Activated naive CD4-positive, alpha-beta T cell (primary cell): Measurements from ENCODE around the gene ADRA2C.

Experiments
- DNase-seq, 4 experiments: peaks; one replicate each; lab custom pipeline; 2025; lab: John Stamatoyannopoulos, UW

The ADRA2C gene

DNA sequence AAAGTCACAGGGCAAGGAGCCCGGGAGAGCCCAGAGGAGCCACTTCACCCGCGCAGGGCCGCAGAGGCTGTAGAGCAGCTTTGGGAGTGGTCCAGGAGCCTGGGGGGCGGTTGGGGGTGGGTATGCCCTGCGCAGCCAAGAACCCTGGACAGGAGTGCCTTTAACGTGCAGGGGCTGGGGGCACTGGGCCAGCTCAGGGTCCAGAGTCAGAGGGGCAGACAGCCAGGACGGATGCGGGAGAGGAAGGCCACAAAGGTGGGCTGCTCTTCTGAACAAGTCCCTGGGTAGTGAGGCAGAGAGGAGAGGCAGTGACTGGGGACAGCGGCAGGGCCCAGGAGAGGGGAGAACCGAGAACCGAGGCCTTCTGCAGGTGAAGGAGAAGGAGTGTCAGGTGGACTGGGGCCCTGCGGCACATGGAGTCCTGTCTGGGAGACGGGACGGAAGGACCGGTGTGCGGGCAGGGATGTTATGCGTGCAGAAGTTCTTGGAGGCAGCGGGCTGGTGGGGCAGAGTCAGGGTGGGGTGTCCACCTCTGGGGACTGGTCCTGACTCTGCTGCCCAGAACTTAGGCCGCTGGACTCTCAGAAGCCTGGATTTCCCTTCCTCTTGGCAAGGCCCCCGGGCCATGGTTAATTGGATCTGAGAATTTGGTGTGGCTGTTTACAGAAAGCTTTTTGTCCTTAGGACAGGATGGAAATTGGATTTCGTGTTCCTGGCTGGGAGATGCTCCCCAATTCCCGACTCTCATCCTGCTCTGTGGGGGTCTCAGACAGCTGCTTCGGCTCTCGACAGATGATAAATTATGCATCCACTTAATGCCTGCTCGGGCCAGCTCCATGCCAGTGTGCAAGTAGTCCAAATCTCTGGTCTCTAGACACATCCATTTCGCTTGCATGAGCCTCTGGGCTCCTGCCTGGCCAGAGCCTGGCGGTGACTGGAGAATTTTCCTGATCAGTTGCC, 31.9 kb downstream of the ADRA2C start:
- DNase-seq: no peak

DNA sequence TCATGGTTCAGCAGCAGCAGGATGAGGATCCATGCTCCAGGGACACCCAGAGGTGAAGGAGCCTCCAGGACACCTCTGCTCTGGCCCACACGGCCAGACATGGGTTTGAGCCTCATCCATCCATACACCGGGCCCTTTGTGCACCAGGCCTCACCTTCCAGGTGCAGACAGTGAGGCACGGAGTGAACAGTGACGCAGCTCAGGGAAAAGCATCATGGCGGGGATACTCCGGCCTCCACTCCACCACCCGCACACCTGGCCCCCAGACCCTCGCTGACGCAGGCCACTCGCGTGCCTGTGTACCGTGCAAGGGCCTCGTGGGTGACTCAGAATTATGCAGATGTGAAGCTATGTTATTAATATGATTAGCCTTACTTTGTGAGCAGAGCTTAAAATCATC, 33.3 kb downstream of the ADRA2C start:
- no peak for DNase-seq

DNA sequence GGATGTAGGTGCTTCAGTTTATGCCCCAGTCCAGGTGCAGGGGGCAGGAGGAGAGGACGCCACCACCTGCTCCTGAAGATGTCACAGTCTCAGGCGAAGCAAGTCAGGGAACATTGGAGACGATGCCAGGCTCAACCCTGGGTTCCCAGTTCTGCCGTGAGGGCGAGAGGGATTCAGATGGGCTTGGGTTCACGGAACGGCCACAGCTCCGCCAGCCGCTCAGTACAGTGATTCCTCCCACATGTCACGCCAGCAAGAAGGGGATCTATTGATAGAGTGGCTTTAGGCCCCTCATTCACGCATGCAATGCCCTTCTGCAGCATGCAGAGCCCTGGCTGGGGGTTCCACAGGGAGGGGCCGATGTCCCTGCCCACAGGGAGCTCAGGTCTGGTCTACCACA, 34.2 kb downstream of the ADRA2C start:
- no peak for DNase-seq

DNA sequence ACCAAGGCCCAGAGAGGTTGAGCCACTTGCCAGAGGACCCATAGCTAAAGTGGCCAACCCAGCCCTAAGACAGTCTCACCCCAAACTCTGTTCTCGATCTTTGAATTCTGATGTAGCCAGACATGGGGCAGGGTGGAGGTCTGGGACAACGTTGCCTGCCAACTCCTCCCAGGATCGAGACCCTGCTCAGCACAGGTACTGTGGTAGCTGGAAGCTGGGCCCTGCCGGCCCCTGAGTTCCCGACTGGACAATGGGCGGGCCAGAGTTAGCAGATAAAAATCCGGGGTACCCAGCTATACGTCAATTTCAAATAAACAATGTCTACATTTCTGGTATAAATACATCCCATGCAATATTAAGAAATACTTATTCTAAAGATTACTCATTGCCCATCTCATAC, 35.3 kb downstream of the ADRA2C start:
- DNase-seq: no peak

DNA sequence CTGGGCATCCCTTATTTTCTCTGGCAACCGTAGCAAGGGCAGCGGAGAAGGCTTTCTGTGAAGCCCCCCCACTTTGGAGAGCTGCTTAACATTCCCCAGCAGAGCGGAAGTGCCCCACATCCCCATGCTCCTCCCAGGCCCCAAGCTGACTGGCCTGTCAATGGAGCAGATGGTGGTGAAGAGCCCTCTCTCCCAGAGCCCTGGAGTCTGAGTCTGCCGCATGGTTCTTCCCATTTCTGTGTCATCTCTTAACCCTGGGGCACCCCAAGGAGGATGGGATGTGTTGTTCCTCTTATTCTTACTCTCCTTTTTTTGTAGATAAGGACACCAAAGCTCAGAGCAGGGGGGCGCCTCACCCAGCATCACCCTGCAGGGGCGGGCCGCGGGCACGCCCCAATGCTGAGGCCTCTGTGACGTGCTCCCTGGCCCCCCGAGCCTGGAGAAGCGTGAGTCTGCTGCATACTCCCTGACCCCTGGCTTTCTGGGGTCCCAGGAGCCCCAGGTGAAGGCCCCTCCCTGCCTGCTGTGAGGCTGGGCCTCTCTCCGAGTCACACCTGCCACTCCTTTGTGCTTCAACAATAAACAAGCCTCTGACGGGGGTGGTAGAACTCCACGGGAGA, 35.9 kb downstream of the ADRA2C start:
- no peak for DNase-seq

DNA sequence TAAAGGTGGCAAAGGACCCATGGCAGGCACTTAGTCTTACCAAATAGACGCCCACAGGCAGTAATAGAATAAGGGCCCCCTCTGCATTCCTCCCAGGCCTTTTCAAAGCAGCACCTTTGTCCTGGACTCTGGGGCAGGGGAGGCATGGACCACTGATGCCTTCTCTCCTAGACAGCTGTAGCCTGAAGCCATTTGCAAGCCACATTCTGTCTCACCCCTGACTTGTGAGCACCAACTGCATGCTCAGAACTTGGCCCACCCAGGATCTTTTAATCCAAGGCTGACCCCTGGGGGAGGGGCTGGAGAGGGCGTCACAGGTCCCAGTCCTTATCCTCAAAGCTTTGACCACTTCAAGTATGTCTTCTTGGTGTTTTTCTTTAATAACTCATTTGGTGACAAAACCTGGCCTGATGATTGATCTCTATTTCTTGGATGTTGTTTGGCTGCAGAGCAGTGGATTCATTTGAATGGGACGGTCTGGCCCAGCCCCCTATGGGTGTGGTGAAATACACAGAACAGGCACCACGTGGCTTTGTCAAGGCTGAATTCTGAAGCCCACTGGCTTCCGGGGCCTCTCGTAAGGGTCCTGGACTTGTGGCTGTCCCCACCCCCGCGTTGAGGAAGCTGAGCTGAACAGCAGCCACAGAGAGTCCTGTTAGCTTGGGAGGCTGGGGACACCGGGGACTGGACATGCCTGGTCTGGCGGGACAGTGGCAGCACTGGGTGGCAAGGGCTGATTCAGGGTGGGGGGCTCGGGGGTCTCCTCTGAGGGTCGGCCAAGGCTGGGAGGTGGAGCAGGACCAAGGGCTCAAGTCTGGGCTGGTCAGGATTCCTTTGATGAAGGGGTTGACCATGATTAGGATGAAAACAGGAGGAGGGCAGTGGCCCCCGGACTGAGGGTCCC, 36.6 kb downstream of the ADRA2C start:
- DNase-seq: no peak

DNA sequence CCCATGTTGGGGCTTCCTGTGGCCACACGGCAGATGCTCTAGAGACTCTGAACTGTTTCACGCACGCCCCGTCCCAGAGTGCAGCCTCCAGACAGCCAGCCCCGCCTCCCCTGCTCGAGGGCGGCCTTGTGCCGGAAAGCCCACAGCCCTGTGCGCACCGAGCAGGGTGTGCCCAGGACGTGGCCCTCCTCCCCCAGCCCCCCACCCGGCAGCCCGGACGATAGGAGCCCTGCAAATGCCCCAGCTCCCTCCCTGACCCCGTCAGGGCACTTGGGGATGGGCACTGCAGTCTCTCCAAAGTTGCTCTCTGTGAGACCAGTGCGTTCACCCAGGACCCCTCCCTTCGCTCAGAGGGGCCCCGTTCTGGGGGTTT, 37.3 kb downstream of the ADRA2C start:
- no peak for DNase-seq

DNA sequence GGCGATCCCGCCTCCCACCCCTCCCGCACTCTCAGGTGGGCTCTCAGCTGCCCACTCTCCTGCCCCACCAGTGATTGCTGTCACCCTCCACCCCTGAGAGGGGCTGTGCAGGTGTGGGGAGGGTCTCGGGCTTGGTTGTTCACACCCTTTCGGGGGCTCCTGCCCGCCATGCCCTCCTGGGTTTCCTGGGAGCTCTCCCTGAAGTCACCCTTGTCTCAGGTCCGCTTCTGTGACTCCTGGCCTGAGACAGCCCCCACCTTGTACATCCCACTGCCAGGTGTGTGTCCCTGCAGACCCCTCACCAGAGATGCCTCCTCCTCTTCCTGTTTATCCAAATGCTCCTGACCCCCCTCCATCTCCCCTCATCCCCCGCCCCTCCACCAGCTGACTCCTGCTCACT, 37.8 kb downstream of the ADRA2C start:
- no peak for DNase-seq

DNA sequence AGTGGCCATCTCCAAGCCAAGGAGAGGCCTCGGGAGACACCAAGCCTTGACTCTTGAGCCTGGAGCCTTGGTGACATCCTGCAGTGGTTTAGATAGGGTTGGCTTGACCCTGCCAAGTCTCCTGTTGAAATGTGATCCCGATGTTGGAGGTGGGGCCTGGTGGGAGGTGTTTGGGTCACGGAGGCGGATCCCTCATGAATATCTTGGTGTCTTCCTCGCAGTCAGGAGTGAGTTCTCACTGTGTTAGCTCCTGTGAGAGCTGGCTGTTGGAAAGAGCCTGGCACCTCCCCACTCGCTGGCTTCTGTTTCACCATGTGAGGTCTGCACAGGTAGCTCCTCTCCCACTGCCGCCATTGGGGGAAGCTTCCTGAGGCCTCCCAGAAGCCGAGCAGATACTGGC, 38.8 kb downstream of the ADRA2C start:
- DNase-seq: no peak

DNA sequence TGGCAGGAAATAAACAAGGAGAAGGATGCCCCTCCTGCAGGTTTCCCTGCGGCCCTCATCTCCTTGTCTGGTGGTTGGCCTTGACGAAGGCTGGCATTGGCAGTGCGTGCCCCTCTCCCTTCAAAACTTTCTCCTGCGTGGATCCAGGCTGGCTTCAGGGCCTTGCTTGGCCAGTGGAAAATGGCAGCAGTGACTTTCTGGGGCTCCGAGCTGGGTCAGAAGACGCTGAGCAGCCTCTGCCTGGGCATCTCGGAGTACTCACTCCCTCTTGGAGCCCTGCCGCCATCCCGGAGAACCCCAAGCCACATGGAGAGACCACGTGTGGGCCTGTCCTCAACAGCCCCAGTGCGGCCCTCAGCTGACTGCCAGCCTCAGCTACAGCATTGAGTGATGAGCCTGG, 39.5 kb downstream of the ADRA2C start:
- DNase-seq: no peak

DNA sequence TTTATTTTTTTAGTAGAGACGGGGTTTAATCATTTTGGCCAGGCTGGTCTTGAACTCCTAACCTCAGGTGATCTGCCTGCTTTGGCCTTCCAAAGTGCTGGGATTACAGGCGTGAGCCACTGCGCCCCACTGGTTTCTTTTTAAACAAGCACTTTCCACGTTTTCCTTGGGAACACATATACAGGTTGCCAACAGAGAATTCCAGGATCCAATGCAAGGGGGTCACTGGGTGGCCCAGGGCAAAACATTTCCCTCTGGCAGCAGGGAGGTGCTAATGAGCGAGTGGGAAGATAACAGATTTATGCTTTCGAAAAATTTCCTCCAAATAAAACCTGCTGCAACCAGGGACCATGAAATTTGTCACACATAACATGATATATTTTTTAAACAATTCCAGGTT, 41.1 kb downstream of the ADRA2C start:
- no peak for DNase-seq

DNA sequence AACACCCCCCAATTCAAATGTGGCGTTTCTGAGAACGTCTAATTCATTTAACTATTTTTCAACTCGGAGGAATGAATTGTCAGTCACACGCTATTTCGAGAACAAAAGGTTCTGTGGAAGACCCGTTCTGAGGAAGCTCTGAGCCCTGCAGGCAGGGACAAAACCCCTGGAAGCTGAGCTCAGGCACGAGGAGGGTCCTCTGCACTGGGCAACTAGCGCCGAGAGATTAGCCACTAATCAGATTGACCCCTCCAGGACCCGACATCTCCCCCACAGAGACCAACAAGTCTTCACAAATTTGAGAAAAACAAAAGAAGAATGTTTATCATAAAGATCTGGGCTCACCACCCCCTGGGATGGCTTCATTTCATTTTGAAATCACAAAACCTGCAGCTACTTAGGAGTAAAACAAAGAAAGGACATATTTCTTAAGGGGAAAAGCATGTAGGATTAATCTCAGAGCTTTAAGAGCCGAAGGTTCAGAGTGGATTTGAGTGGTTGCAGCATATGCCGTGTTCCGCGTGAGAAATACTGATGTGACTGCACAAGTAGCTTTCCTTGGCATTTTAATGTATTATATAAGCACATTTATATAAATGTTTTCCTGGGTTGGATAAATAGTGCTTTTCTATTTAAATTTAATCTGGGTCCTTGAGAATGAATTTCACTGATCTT, 41.8 kb downstream of the ADRA2C start:
- DNase-seq: no peak

DNA sequence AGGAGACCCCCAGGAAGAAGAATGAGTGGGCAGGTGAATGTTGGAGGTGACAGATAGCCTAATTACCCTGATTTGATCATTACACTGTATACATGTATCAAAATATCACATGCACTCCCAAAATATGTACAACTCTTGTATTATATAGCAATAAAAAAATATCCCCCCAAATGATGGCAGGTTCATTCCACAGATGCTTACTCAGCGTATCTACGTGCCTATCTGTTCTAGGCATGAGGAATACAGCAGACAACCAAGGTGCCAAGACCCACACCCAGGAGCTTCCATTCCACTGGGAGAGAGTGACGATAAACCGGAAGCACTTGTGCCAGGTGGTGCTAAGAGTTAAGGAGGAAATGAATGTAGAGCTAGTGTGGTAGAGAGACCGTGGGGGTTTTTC, 42.4 kb downstream of the ADRA2C start:
- DNase-seq: no peak

DNA sequence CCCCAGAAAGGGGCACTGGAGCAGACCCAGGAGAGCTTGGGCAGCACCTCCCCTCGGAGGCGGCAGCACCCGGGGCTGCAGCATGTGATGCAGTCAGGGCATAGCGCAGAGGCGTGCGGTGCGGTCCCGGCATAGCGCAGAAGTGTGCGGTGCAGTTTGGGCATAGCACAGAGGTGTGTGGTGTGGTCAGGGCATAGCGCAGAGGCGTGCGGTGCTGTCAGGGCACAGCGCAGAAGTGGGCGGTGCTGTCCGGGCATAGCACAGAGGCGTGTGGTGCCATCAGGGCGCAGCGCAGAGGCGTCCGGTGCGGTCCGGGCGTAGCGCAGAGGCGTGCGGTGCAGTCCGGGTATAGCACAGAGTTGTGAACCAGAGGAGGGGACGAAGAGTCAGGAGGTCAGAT, 42.8 kb downstream of the ADRA2C start:
- no peak for DNase-seq

DNA sequence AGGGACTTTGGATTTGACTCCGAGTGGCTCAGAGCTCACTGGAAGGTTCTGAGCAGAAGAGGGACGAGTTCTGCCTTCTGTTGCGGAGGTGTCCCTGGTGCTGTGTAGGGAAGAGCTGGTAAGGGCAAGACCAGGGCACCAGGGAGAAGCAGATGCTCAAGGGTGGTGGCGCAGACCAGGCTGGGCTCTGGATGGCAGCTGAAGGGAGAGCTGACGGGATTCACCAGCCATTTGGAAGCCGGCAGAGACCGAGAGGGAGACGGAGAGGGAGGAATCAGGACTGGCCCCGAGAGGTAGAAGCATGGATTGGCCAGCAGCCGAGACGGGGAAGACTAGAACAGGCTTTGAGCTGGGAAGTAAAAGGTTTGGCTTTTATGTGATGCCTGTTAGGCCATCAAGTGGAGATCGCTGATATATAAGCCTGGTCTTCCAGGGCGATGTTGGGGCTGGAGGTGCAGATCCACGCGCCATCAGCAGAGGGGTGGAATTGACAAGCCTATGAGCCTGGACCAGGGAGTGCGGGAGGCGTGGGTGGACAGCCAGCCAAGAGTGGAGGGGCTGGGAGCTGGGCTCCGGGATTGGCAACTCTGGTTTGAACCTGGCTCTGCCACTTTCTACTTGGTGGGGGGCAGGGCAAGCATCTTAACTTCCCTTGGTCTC, 43.4 kb downstream of the ADRA2C start:
- no peak for DNase-seq

DNA sequence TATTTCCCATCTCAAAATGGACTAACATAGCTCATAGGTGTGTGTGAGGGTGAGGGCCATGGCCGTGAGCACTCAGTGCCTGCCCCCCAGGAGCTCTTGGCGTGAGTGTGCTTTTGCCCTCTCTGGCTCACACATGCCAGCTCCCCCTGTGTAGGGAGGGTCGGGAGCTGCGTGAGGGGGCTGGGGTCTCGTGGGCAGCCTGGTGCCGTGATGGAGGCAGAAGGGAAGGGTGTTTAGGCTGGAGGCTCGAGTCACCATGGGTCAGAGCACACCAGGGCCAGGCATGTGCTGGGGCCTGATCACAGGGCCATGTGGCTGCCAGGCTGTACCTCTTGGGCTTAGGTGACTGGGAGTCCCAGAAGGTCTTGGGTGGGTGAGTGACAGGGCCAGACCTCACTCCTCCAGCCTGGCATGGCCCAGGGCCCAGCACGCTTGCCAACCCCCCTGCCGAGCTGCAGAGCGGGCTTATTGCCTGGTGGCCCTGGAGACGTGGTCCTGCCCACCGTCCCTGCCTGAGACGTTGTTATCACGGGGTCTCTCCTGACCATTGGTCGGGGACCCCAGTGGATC, 44.0 kb downstream of the ADRA2C start:
- DNase-seq: no peak

DNA sequence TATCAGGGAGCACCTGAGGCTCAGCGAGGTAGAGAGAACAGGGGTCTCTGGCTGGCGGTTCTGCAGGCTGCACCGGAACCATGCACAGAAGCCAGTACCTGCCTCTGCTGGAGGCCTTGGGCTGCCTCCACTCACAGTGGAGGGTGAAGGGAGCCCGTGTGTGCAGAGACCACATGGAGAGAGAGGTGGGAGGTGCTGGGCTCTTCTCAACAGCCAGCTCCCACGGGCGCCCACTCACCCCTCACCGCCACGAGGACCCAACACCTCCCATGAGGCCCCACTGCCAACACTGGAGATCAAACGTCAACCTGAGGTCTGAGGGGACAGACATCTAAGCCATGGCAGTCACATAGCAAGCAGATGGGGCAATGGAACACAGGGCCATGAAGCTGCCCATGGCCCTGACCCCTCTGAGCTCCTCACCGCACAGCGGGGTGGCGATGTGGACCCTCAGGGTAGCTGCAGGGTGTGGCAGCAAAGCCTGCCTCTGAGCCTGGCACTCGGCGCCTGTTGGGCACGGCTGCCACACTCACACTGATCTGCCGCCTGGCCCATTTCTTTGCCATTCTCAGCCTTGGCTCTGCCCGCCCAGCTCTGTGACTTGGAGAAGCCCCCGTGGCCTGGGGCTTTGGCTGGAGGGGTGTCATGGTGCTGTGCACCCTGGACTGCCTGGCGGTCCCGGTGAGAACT, 44.8 kb downstream of the ADRA2C start:
- no peak for DNase-seq

DNA sequence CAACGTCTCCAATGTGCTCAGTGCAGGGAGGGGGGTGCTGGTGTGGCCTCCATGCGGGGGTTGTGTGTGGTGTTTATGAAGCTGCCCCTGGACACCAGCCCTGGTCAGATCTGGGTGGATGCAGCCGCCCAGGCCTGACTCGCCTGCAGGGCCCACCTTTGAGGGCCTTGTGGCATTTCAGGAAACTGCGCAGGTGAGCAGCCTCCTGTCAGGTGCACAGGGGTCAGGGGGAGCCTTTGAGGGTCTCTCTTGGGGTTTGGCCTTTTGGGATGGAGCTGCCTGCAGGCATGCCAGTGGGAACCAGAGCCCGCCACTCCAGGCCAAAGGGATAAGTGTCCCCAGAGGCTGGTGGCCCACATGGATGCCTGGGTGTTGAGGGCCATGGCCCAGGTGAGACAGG, 45.4 kb downstream of the ADRA2C start:
- DNase-seq: no peak

DNA sequence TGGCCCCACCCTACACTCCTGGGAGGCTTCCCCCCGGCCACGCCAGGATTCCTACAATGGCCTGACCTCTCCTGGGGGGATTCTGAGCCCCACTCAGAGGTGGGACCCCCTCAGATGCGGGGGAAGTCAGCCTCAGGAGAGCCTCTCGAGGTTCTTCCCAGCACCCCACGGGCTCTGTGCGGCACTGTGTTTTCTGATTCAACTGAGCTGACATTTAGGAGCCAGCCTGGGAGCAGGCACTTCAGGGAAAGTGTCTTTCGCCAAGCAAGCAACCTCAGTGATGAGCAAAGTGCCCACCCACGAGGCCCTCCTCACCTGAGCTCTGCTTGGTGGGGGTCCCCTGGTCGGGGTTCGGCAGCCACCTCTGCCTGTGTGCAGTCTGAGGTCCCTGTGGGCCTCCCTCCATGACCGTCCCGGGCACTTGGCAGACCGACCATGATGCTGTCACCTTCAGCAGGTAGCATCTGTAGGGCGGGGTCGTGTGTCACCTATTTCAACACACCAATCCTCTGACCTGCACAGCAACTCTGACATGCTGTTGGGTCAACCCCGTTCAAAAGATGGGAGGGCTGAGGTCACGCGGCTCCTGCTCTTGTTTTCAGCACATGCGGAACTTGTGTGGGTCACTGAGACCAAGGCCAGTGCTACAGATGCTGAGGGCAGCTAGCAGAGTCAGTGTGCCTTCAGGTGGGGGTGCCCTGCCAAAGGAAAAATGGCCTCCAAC, 46.2 kb downstream of the ADRA2C start:
- no peak for DNase-seq
